Fibroblast of the aortic adventitia (primary cell): ENCODE results near the gene PLCD1. TPM values are rescaled to one million over a fixed set of nuclear protein-coding genes. Genes with fewer than 3 reads are reported as not detected.

Experiments used
- DNase-seq: peaks from one replicate; pipeline ENCODE4 v3.0.0-alpha.2; 2010; ENCODE audit warnings: low read depth
- H3K4me3 ChIP-seq: 2 replicates; pipeline ENCODE4 v1.5.1; 2011; ENCODE audit warnings: low read depth, mild to moderate bottlenecking, control low read depth, low read length, moderate library complexity
- total RNA-seq: library from RNA; depleted of rRNA; stranded (reverse); fragments of >200 nt; gene quantifications from 2 replicates; pipeline ENCODE4 v1.2.3, GENCODE V29; 2012; ENCODE audit warnings: low replicate concordance
- TF ChIP-seq, protein P1 (sequence below): IDR thresholded peaks from 2 replicates; pipeline ENCODE4 v1.5.1; 2011; ENCODE audit warnings: mild to moderate bottlenecking, low read length, control low read depth, inconsistent platforms; ENCODE audit not compliant: insufficient read depth

PLCD1 gene
- total RNA-seq, 1 donor = 28.3 TPM

- TF ChIP-seq, protein P1, sequence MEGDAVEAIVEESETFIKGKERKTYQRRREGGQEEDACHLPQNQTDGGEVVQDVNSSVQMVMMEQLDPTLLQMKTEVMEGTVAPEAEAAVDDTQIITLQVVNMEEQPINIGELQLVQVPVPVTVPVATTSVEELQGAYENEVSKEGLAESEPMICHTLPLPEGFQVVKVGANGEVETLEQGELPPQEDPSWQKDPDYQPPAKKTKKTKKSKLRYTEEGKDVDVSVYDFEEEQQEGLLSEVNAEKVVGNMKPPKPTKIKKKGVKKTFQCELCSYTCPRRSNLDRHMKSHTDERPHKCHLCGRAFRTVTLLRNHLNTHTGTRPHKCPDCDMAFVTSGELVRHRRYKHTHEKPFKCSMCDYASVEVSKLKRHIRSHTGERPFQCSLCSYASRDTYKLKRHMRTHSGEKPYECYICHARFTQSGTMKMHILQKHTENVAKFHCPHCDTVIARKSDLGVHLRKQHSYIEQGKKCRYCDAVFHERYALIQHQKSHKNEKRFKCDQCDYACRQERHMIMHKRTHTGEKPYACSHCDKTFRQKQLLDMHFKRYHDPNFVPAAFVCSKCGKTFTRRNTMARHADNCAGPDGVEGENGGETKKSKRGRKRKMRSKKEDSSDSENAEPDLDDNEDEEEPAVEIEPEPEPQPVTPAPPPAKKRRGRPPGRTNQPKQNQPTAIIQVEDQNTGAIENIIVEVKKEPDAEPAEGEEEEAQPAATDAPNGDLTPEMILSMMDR = no peak
- no peak for DNase-seq
- H3K4me3 ChIP-seq = no peak overlapping the region
Observed at GRCh38 chr3:38046821-38047220, 17.4 kb upstream of the PLCD1 start.

DNA sequence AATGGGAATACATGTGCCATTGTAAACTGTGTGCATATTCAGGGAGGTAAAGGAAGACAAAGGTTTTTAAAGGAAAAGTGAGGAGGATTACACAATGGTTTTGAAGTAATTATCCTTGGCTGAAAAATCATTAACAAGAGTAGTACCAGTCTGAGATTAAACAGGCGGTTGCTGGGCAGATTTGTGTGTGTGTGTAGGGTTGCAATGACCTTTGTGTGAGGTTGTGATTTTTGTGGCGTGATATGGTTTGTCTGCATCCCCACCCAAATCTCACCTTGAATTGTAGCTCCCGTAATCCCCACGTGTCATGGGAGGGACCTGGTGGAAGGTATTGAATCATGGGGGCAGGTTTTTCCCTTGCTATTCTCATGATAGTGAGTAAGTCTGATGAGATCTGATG lies 16.6 kb upstream of the PLCD1 start:
- TF ChIP-seq, protein P1 = no peak
- DNase-seq = no peak
- H3K4me3 ChIP-seq = no peak overlapping the region

- no peak for DNase-seq
- TF ChIP-seq, protein P1 = no peak
- H3K4me3 ChIP-seq = no peak overlapping the region
Observed at GRCh38 chr3:38043486-38043885, 14.0 kb upstream of the PLCD1 start.

DNA sequence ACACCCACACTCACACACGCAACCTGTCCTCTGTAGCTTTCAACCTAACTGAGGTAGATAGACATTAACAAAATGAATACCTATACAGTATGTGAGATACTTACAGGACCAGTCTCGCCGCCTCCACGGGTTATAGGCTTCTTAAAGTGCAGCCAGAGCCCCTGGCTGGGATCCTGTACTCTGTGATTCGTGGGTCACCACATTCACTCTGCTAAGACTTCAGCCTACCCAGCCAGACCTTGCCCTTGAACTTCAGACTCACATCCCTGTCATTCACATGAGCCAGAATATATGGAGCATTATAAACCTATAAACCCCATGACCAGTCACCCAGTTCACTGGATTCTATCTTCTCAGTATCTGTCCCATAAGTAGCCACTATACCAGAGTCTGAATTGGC lies 11.0 kb upstream of the PLCD1 start:
- TF ChIP-seq, protein P1 = no peak
- no peak overlapping the region for H3K4me3 ChIP-seq

GRCh38 chr3:38039899-38040261 lies 10.4 kb upstream of the PLCD1 start:
- TF ChIP-seq, protein P1 = peak; percentile 27
- no peak overlapping the region for H3K4me3 ChIP-seq

More for the DNA sequence above, 11.0 kb upstream of the PLCD1 start:
- no peak for DNase-seq

GRCh38 chr3:38039101-38039898 lies 9.9 kb upstream of the PLCD1 start, which contains the start of gene DLEC1:
Gene DLEC1 (plus strand): TSS chr3:38039208. CDS start chr3:38039226, 18 bp downstream.
- H3K4me3 ChIP-seq = peak within 1 kb of the TSS; percentile 28
- peak; percentile 32 for DNase-seq
- TF ChIP-seq, protein P1 = no peak

More at GRCh38 chr3:38039899-38040261, 10.4 kb upstream of the PLCD1 start:
- DNase-seq = peak; percentile 38
